Tibial nerve (tissue), 4 donors: Measurements from ENCODE around the gene CASQ2.

Experiments
- CTCF ChIP-seq, 5 experiments: fragments of 200-600 bp in 3 of 5; fragments of 450-650 bp in 2 of 5; sonication (generic) in 3 of 5; IDR thresholded peaks; one replicate each; pipeline ENCODE4 v1.5.1; 2016 to 2019; ENCODE audit warnings: antibody characterized with exemption in 5 of 5, mild to moderate bottlenecking in 3 of 5, moderate library complexity in 2 of 5
- EP300 ChIP-seq, 2 donors: sonication (generic); formaldehyde crosslinking; IDR thresholded peaks; one replicate each; pipeline ENCODE4 v1.6.1; 2017; ENCODE audit warnings: antibody characterized with exemption in 2 of 2, mild to moderate bottlenecking in 1 of 2
- POLR2A ChIP-seq, 2 donors: fragments of 450-650 bp; IDR thresholded peaks; one replicate each; pipeline ENCODE4 v1.6.1; 2017; ENCODE audit warnings: antibody characterized with exemption in 2 of 2, mild to moderate bottlenecking in 2 of 2, moderate library complexity in 2 of 2

- no peak for TF ChIP-seq POLR2A (IDR thresholded peaks at IDR 0.05)
- TF ChIP-seq CTCF (IDR thresholded peaks at IDR 0.05) = no peak
- TF ChIP-seq EP300 (IDR thresholded peaks at IDR 0.05) = no peak
These were observed 28.4 kb upstream of the CASQ2 start for GRCh38 chr1:115796897-115797296.
